Hepatocyte (in vitro differentiated cells): ENCODE measurements around the gene HSD11B1.

Experiments used
- EZH2phosphoT487 ChIP-seq: fragments of 200-600 bp; sonication (generic); IDR thresholded peaks from one replicate; pipeline ENCODE4 v1.6.1; 2018; ENCODE audit warnings: antibody characterized with exemption, mild to moderate bottlenecking, low read depth, moderate library complexity; ENCODE audit not compliant: unreplicated experiment, severe bottlenecking
- TF ChIP-seq, protein P1 (sequence below): fragments of 200-600 bp; sonication (generic); IDR thresholded peaks from 2 replicates; pipeline ENCODE4 v1.5.1; 2016; ENCODE audit warnings: antibody characterized with exemption, mild to moderate bottlenecking; ENCODE audit not compliant: poor library complexity

DNA sequence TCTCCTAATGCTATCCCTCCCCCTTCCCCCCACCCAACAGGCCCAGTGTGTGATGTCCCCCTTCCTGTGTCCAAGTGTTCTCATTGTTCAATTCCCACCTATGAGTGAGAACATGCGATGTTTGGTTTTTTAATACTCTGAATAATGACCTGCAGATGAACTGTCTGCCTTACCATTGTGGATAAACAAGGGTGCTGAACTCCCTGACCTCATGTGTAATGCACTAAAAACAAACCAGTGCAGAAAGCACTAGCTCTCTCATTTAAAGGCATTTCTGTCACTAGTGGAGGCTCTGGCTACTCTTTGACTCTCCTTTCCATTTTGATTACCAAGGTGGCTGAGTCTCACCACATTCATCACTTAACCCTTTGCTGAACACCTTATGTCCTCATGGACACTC is 28.1 kb downstream of the HSD11B1 start:
- TF ChIP-seq, protein P1, sequence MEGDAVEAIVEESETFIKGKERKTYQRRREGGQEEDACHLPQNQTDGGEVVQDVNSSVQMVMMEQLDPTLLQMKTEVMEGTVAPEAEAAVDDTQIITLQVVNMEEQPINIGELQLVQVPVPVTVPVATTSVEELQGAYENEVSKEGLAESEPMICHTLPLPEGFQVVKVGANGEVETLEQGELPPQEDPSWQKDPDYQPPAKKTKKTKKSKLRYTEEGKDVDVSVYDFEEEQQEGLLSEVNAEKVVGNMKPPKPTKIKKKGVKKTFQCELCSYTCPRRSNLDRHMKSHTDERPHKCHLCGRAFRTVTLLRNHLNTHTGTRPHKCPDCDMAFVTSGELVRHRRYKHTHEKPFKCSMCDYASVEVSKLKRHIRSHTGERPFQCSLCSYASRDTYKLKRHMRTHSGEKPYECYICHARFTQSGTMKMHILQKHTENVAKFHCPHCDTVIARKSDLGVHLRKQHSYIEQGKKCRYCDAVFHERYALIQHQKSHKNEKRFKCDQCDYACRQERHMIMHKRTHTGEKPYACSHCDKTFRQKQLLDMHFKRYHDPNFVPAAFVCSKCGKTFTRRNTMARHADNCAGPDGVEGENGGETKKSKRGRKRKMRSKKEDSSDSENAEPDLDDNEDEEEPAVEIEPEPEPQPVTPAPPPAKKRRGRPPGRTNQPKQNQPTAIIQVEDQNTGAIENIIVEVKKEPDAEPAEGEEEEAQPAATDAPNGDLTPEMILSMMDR = no peak
- TF ChIP-seq EZH2phosphoT487 = no peak
